Activated B cell treated with CpG ODN at 0.5 μM for 24 hours (primary cell): ENCODE measurements around the gene VTI1A. TPM values are rescaled to one million over a fixed set of nuclear protein-coding genes. Genes with fewer than 3 reads are reported as not detected.

Experiments
- ATAC-seq: fragments of 200-7000 bp; cut with Tn5 transposase; one replicate; pipeline ENCODE4 v1.10.0; 2021; ENCODE audit warnings: low read depth, mild to moderate bottlenecking, moderate library complexity
- CTCF ChIA-PET: fragments of 350-600 bp; sonication (Branson Sonifier 250); formaldehyde crosslinking; loops from one replicate; lab custom pipeline; 2021; ENCODE audit warnings: antibody characterized with exemption; lab: Charles Lee
- POLR2A ChIA-PET: fragments of 350-600 bp; sonication (Branson Sonifier 250); formaldehyde crosslinking; loops from one replicate; lab custom pipeline; 2021; ENCODE audit warnings: antibody characterized with exemption; lab: Charles Lee
- DNase-seq: peaks from one replicate; pipeline ENCODE4 v3.0.0; 2022
- H3K27ac Mint-ChIP-seq: one replicate; pipeline ENCODE4 v1.8.0; 2020; ENCODE audit warnings: mixed read lengths
- H3K27me3 Mint-ChIP-seq: one replicate; pipeline ENCODE4 v1.8.0; 2021; ENCODE audit warnings: mixed read lengths
- H3K36me3 Mint-ChIP-seq: one replicate; pipeline ENCODE4 v1.8.0; 2021; ENCODE audit warnings: low read depth, mixed read lengths
- H3K4me1 Mint-ChIP-seq: one replicate; pipeline ENCODE4 v1.8.0; 2021; ENCODE audit warnings: mixed read lengths
- H3K4me3 Mint-ChIP-seq: one replicate; pipeline ENCODE4 v1.8.0; 2020; ENCODE audit warnings: mild to moderate bottlenecking, mixed read lengths
- H3K9me3 Mint-ChIP-seq: one replicate; pipeline ENCODE4 v1.8.0; 2020; ENCODE audit warnings: mixed read lengths
- intact Hi-C: fragments of 100-400 bp; cut with micrococcal nuclease; formaldehyde crosslinking; loops from one replicate; pipeline ENCODE4 v1.15.1; 2024
- total RNA-seq: library from RNA; stranded (reverse); gene quantifications from 2 replicates; pipeline ENCODE4 v1.2.3, GENCODE V29; 2022
- TF ChIP-seq, protein P1 (sequence below): fragments of 200-600 bp; IDR thresholded peaks from one replicate; pipeline ENCODE4 v1.8.0; 2022; ENCODE audit warnings: antibody characterized with exemption, mild to moderate bottlenecking

The VTI1A gene
- total RNA-seq, 1 donor from 2014 or later, result 74.0 TPM

DNA sequence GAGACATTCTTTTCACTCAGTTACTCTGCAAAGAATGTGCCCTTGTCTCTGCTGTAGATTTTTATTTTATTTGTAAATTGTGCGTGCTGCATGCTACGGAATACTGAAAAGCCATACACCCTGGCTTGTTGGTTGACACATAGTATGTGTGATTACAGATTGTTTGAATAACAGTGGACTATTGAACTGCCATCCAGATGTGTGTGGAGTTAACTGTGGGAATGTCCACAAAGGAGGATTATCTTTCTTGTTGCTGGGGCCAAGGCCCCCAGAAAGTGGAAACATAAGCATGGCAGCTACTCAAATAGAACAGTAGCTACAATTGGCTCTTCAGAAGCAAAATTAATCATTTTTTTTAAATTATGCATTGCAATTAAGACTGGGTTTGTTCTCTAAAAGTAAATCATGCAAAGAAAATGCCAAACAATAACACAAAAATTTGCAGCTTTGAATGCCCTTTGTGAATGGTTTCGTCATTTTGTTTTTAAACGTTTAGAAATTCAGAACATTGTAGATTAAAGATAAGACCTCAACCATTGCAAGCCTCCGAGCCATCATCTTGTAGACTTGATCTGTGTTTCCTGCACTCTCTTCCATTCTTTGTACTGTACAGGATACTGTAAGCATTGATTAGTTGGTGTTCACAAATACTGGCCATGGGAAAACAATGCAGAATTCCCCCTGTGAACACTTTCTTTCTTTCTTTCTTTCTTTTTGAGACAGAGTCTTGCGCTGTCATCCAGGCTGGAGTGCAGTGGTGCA, 292.8 kb downstream of the VTI1A start:
- POLR2A ChIA-PET, result no interaction called here
- no peaks in the 10 kb centered on the region for H3K27me3 Mint-ChIP-seq
- intact Hi-C loops, result no loop called here
- H3K27ac Mint-ChIP-seq, result no peak overlapping the region
- peaks cover 37% of the 10 kb centered on the region for H3K36me3 Mint-ChIP-seq
- ATAC-seq, result no peak
- no peaks in the 10 kb centered on the region for H3K9me3 Mint-ChIP-seq
- DNase-seq, result no peak
- no peak overlapping the region for H3K4me3 Mint-ChIP-seq
- CTCF ChIA-PET, result no interaction called here
- H3K4me1 Mint-ChIP-seq, result no peaks in the 10 kb centered on the region
- TF ChIP-seq, protein P1, sequence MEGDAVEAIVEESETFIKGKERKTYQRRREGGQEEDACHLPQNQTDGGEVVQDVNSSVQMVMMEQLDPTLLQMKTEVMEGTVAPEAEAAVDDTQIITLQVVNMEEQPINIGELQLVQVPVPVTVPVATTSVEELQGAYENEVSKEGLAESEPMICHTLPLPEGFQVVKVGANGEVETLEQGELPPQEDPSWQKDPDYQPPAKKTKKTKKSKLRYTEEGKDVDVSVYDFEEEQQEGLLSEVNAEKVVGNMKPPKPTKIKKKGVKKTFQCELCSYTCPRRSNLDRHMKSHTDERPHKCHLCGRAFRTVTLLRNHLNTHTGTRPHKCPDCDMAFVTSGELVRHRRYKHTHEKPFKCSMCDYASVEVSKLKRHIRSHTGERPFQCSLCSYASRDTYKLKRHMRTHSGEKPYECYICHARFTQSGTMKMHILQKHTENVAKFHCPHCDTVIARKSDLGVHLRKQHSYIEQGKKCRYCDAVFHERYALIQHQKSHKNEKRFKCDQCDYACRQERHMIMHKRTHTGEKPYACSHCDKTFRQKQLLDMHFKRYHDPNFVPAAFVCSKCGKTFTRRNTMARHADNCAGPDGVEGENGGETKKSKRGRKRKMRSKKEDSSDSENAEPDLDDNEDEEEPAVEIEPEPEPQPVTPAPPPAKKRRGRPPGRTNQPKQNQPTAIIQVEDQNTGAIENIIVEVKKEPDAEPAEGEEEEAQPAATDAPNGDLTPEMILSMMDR, result no peak

DNA sequence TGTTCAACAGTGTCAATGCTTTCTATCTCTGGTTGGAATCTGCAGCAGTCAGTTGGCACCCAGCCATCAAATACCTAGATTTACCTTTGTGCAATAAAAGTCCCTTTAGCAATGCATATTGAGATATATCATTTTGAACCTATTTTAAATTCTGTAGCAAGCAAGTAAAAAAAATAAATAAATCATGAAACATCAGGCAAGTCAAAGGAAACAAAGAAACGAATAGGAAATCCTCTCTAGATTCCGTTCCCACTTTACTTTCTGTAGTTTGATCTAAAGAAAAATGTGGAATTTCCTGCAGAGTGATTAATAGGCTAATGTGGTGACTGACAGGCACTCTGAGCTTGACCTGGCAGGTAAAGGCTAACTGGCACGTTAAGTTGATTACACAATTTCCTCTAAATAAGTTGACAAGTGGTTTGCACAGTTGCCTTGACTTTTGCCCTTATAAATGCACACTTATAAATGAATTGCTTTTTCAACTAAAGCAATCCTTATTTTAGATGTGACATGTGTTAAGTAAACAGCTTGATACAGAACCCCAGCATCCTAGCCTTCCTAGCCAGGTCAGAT, 294.9 kb downstream of the VTI1A start:
- Mint-ChIP-seq H3K27ac (no peak overlapping the region), H3K27me3 (no peaks in the 10 kb centered on the region), H3K4me3 (no peak overlapping the region), H3K4me1 (no peaks in the 10 kb centered on the region), H3K9me3 (no peaks in the 10 kb centered on the region), H3K36me3 (peaks cover 42% of the 10 kb centered on the region)
- ATAC-seq, result no peak
- POLR2A ChIA-PET, result no interaction called here
- DNase-seq, result no peak
- CTCF ChIA-PET, result no interaction called here
- TF ChIP-seq, protein P1, result no peak
- intact Hi-C loops, result no loop called here

DNA sequence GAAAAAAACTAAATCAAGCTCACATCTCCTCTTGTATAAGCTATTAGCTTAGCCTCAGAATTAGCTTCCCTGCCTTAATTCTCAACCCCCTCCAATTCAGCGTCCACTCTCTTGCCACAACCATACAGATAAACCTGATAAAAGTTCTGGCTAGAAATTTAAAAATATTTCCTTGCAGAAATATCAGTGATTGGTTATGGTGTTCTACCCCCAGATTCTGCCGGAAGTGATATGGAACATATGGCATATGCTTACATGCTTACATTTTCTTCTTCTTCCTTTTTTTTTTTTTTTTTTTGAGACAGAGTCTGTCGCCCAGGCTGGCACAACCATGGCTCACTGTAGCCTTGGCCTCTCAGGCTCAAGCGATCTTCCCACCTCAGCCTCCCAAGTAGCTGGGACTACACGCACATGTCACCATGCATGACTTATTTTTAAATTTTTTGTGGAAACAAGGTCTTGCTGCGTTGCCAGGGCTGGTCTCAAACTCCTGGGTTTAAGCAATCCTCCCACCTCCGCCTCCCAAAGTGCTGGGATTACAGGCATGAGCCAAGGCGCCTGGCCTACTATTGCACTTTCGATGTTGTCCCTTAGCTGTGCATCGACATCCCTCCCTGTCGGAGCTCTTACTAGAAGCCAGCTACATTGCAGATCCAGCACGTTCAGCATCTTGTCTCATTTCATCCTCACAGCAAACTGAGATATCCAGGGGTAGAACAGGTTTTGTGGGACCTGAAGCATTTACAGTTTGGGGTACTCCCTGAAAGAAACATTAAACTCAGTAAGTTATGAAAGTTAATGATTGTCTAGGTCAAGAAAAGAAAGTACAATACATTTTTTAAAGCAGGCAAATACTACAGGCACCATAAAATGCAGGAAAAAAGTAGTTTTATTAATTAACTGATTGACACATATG, 297.4 kb downstream of the VTI1A start:
- Mint-ChIP-seq H3K27me3 (no peaks in the 10 kb centered on the region), H3K4me1 (no peaks in the 10 kb centered on the region), H3K4me3 (no peak overlapping the region), H3K27ac (no peak overlapping the region), H3K9me3 (no peaks in the 10 kb centered on the region), H3K36me3 (peaks cover 21% of the 10 kb centered on the region)
- POLR2A ChIA-PET, result interaction anchor here (0.6 kb wide), 1 partner anchor 453 kb away, joined by 3 read pairs; no protein-coding TSS in a partner anchor
- intact Hi-C loops, result no loop called here
- TF ChIP-seq, protein P1, result no peak
- CTCF ChIA-PET, result no interaction called here
- no peak for ATAC-seq
- no peak for DNase-seq

DNA sequence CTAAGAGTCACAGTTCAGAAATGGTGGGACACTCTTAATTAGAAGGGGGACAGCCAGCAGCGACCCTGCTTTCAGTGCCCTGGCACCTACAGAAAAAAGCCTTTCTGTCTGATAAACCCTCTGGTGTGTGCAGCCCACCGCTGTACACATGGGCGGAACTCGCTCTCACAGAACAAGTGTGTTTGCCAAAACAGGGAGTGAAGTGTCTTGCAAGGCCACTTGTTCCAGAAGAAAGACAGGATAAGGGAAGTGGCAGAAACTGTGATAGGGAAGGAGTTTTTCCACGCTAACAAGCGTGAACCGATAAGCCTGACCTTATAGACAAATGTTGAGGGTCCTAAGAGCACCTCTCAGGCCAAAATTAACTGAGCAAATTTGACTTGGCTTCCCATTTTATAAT, 299.3 kb downstream of the VTI1A start:
- no peak overlapping the region for H3K27ac Mint-ChIP-seq
- POLR2A ChIA-PET, result no interaction called here
- no peak for ATAC-seq
- no peak overlapping the region for H3K4me3 Mint-ChIP-seq
- TF ChIP-seq, protein P1, result no peak
- H3K27me3 Mint-ChIP-seq, result no peaks in the 10 kb centered on the region
- no peaks in the 10 kb centered on the region for H3K9me3 Mint-ChIP-seq
- CTCF ChIA-PET, result no interaction called here
- no peak for DNase-seq
- H3K4me1 Mint-ChIP-seq, result no peaks in the 10 kb centered on the region
- peaks cover 15% of the 10 kb centered on the region for H3K36me3 Mint-ChIP-seq
- intact Hi-C loops, result no loop called here
